SK-N-SH treated with all-trans-retinoic acid at 6 μM for 48 hours (cell line): ENCODE results near the gene NPM3.

Experiments
- ATAC-seq: fragments of 200-7000 bp; cut with Tn5 transposase; 3 replicates; pipeline ENCODE4 v1.9.1; 2020; ENCODE audit warnings: mild to moderate bottlenecking, moderate library complexity
- ARNTL ChIP-seq: fragments of 450-650 bp; formaldehyde crosslinking; IDR thresholded peaks from 2 replicates; pipeline ENCODE4 v1.5.0; 2020; ENCODE audit warnings: low read depth, mild to moderate bottlenecking, moderate library complexity, borderline replicate concordance
- BACH2 ChIP-seq: fragments of 250-450 bp; sonication (Bioruptor Pico); IDR thresholded peaks from 2 replicates; pipeline ENCODE4 v1.9.0; 2021; ENCODE audit warnings: mild to moderate bottlenecking, borderline replicate concordance
- CSDC2 ChIP-seq: fragments of 250-450 bp; sonication (Bioruptor Pico); IDR thresholded peaks from 2 replicates; pipeline ENCODE4 v1.5.0; 2020; ENCODE audit warnings: mild to moderate bottlenecking, moderate library complexity
- ESRRG ChIP-seq: fragments of 250-450 bp; sonication (Bioruptor Pico); IDR thresholded peaks from 2 replicates; pipeline ENCODE4 v1.6.1; 2021; ENCODE audit warnings: mild to moderate bottlenecking
- GLIS3 ChIP-seq: fragments of 250-450 bp; sonication (Bioruptor Pico); IDR thresholded peaks from 2 replicates; pipeline ENCODE4 v1.5.0; 2020; ENCODE audit warnings: mild to moderate bottlenecking, moderate library complexity
- ISL1 ChIP-seq: fragments of 250-450 bp; sonication (Bioruptor Pico); IDR thresholded peaks from 2 replicates; pipeline ENCODE4 v2.1.2; 2022; ENCODE audit warnings: mild to moderate bottlenecking, moderate library complexity
- OSR1 ChIP-seq: fragments of 250-450 bp; sonication (Bioruptor Pico); IDR thresholded peaks from 2 replicates; pipeline ENCODE4 v1.8.0; 2022; ENCODE audit warnings: moderate library complexity, mild to moderate bottlenecking, inconsistent platforms
- PPARA ChIP-seq: fragments of 250-450 bp; sonication (Bioruptor Pico); IDR thresholded peaks from 2 replicates; pipeline ENCODE4 v1.5.0; 2020; ENCODE audit warnings: mild to moderate bottlenecking, borderline replicate concordance
- RARB ChIP-seq: fragments of 250-450 bp; sonication (Bioruptor Pico); IDR thresholded peaks from 2 replicates; pipeline ENCODE4 v1.8.0; 2021; ENCODE audit warnings: mild to moderate bottlenecking, moderate library complexity
- SNAI2 ChIP-seq: fragments of 250-450 bp; sonication (Bioruptor Pico); IDR thresholded peaks from 2 replicates; pipeline ENCODE4 v1.5.0; 2020; ENCODE audit warnings: mild to moderate bottlenecking, moderate library complexity
- TCF4 ChIP-seq: fragments of 250-450 bp; sonication (Bioruptor Pico); IDR thresholded peaks from 2 replicates; pipeline ENCODE4 v1.8.0; 2021; ENCODE audit warnings: mild to moderate bottlenecking, moderate library complexity, borderline replicate concordance
- TOX ChIP-seq: fragments of 250-450 bp; sonication (Bioruptor Pico); IDR thresholded peaks from 2 replicates; pipeline ENCODE4 v1.8.0; 2021; ENCODE audit warnings: mild to moderate bottlenecking, moderate library complexity, borderline replicate concordance
- ZC3H10 ChIP-seq: fragments of 250-450 bp; sonication (Bioruptor Pico); IDR thresholded peaks from 2 replicates; pipeline ENCODE4 v1.5.1; 2021; ENCODE audit warnings: mild to moderate bottlenecking, moderate library complexity
- ZFP3 ChIP-seq: fragments of 250-450 bp; sonication (Bioruptor Pico); IDR thresholded peaks from 2 replicates; pipeline ENCODE4 v1.5.0; 2020; ENCODE audit warnings: mild to moderate bottlenecking, moderate library complexity
- ZFP30 ChIP-seq: fragments of 450-650 bp; formaldehyde crosslinking; IDR thresholded peaks from 2 replicates; pipeline ENCODE4 v1.5.0; 2022; ENCODE audit warnings: mild to moderate bottlenecking, moderate library complexity
- ZNF565 ChIP-seq: fragments of 450-650 bp; formaldehyde crosslinking; conservative IDR thresholded peaks from 2 replicates; pipeline ENCODE4 v1.5.0; 2020; ENCODE audit warnings: low read depth, mild to moderate bottlenecking, moderate library complexity
- ZNF70 ChIP-seq: fragments of 450-650 bp; formaldehyde crosslinking; IDR thresholded peaks from 2 replicates; pipeline ENCODE4 v1.5.0; 2020; ENCODE audit warnings: mild to moderate bottlenecking, moderate library complexity
- TF ChIP-seq, protein P1 (sequence below): fragments of 250-450 bp; sonication (Bioruptor Pico); IDR thresholded peaks from 2 replicates; pipeline ENCODE4 v1.5.0; 2020; ENCODE audit warnings: mild to moderate bottlenecking, moderate library complexity
- TF ChIP-seq, protein P2 (sequence below): fragments of 250-450 bp; sonication (Bioruptor Pico); IDR thresholded peaks from 2 replicates; pipeline ENCODE4 v1.5.1; 2020; ENCODE audit warnings: low read depth, mild to moderate bottlenecking, moderate library complexity
- TF ChIP-seq, protein P3 (sequence below): fragments of 250-450 bp; sonication (Bioruptor Pico); IDR thresholded peaks from 2 replicates; pipeline ENCODE4 v1.8.0; 2021; ENCODE audit warnings: low read depth, mild to moderate bottlenecking, moderate library complexity, borderline replicate concordance
- TF ChIP-seq, protein P4 (sequence below): fragments of 250-450 bp; sonication (Bioruptor Pico); IDR thresholded peaks from 2 replicates; pipeline ENCODE4 v1.8.0; 2020; ENCODE audit warnings: mild to moderate bottlenecking, moderate library complexity, borderline replicate concordance

NPM3 gene

DNA sequence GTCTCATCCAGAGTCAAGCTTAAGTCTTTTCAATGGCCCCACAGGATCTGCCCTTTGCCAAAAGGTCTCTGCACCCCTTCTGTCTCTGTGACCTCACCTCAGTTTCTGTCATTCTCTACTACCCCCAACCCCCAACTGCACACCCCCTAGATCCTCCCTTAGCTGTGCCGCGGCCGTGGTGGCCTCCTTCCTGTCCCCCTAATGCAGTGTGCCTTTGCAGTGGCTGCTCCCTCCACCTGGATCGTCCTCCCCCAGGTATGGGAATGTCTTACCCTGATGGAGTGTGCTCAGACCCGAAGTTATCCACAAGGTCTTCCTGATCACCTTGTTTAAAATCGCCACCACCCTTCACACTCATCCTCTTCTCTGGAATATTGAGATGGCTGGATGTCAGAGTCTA is 16.9 kb downstream of the NPM3 start:
- ATAC-seq, result no peak
- TF ChIP-seq CSDC2 (CRISPR knock-in tag) (no peak), ISL1 (CRISPR knock-in tag) (no peak), ESRRG (CRISPR knock-in tag) (no peak), SNAI2 (CRISPR knock-in tag) (no peak), BACH2 (CRISPR knock-in tag) (no peak), ZNF565 (no peak), ARNTL (CRISPR knock-in tag) (no peak), ZC3H10 (CRISPR knock-in tag) (no peak), TCF4 (no peak), ZNF70 (no peak), PPARA (CRISPR knock-in tag) (no peak), ZFP3 (CRISPR knock-in tag) (no peak), OSR1 (CRISPR knock-in tag) (no peak)
- TF ChIP-seq, protein P1, sequence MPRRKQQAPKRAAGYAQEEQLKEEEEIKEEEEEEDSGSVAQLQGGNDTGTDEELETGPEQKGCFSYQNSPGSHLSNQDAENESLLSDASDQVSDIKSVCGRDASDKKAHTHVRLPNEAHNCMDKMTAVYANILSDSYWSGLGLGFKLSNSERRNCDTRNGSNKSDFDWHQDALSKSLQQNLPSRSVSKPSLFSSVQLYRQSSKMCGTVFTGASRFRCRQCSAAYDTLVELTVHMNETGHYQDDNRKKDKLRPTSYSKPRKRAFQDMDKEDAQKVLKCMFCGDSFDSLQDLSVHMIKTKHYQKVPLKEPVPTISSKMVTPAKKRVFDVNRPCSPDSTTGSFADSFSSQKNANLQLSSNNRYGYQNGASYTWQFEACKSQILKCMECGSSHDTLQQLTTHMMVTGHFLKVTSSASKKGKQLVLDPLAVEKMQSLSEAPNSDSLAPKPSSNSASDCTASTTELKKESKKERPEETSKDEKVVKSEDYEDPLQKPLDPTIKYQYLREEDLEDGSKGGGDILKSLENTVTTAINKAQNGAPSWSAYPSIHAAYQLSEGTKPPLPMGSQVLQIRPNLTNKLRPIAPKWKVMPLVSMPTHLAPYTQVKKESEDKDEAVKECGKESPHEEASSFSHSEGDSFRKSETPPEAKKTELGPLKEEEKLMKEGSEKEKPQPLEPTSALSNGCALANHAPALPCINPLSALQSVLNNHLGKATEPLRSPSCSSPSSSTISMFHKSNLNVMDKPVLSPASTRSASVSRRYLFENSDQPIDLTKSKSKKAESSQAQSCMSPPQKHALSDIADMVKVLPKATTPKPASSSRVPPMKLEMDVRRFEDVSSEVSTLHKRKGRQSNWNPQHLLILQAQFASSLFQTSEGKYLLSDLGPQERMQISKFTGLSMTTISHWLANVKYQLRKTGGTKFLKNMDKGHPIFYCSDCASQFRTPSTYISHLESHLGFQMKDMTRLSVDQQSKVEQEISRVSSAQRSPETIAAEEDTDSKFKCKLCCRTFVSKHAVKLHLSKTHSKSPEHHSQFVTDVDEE (CRISPR knock-in tag), result no peak
- TF ChIP-seq, protein P2, sequence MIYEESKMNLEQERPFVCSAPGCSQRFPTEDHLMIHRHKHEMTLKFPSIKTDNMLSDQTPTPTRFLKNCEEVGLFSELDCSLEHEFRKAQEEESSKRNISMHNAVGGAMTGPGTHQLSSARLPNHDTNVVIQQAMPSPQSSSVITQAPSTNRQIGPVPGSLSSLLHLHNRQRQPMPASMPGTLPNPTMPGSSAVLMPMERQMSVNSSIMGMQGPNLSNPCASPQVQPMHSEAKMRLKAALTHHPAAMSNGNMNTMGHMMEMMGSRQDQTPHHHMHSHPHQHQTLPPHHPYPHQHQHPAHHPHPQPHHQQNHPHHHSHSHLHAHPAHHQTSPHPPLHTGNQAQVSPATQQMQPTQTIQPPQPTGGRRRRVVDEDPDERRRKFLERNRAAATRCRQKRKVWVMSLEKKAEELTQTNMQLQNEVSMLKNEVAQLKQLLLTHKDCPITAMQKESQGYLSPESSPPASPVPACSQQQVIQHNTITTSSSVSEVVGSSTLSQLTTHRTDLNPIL (CRISPR knock-in tag), result no peak
- TF ChIP-seq, protein P3, sequence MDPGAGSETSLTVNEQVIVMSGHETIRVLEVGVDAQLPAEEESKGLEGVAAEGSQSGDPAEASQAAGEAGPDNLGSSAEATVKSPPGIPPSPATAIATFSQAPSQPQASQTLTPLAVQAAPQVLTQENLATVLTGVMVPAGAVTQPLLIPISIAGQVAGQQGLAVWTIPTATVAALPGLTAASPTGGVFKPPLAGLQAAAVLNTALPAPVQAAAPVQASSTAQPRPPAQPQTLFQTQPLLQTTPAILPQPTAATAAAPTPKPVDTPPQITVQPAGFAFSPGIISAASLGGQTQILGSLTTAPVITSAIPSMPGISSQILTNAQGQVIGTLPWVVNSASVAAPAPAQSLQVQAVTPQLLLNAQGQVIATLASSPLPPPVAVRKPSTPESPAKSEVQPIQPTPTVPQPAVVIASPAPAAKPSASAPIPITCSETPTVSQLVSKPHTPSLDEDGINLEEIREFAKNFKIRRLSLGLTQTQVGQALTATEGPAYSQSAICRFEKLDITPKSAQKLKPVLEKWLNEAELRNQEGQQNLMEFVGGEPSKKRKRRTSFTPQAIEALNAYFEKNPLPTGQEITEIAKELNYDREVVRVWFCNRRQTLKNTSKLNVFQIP (CRISPR knock-in tag), result no peak
- TF ChIP-seq, protein P4, sequence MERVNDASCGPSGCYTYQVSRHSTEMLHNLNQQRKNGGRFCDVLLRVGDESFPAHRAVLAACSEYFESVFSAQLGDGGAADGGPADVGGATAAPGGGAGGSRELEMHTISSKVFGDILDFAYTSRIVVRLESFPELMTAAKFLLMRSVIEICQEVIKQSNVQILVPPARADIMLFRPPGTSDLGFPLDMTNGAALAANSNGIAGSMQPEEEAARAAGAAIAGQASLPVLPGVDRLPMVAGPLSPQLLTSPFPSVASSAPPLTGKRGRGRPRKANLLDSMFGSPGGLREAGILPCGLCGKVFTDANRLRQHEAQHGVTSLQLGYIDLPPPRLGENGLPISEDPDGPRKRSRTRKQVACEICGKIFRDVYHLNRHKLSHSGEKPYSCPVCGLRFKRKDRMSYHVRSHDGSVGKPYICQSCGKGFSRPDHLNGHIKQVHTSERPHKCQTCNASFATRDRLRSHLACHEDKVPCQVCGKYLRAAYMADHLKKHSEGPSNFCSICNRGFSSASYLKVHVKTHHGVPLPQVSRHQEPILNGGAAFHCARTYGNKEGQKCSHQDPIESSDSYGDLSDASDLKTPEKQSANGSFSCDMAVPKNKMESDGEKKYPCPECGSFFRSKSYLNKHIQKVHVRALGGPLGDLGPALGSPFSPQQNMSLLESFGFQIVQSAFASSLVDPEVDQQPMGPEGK (CRISPR knock-in tag), result no peak

DNA sequence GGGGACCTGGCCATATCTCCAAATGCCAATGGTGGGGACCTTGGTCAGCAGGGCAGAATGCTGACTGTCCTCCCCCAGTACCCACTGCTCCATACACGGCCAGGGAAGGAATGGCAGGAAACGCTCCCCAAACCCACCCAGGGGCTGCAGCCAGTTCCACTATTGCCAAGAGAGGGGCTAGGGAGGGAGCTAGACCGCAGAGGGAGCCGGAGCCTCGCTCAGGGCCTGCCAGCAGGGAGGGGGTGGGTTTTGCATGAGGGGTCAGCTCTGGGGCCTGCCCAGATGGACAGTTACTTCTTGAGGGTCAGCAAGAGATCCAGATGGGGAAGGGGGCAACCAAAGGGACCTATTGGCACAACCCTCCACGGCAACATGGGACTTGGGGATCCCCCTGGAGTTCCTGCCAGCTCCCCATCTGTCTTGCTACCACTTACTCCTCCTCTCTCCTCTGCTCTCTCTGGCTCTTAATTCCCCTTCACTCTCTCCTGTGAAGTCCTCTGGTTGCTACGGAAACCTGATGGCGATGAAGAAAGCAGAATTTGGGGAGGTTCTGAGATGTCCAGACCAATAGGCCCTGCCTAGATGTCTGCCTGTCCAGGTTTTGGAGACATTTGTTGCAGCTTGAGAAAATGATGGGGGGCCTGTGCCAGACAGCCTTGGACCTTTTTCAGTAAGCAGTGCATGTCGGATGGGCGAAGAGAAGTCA is 20.0 kb downstream of the NPM3 start:
- TF ChIP-seq RARB (CRISPR knock-in tag), result no peak
- TF ChIP-seq ZNF70, result no peak
- TF ChIP-seq TOX (CRISPR knock-in tag), result no peak
- TF ChIP-seq GLIS3 (CRISPR knock-in tag), result no peak
- TF ChIP-seq ARNTL (CRISPR knock-in tag), result no peak
- TF ChIP-seq, protein P4 (CRISPR knock-in tag), result no peak
- TF ChIP-seq OSR1 (CRISPR knock-in tag), result no peak
- TF ChIP-seq, protein P1 (CRISPR knock-in tag), result no peak
- TF ChIP-seq BACH2 (CRISPR knock-in tag), result no peak
- no peak for TF ChIP-seq ZFP30
- TF ChIP-seq, protein P2 (CRISPR knock-in tag), result no peak
- no peak for TF ChIP-seq PPARA (CRISPR knock-in tag)

More for the DNA sequence above, 20.0 kb downstream of the NPM3 start:
- no peak for ATAC-seq
